Fibroblast of lung (primary cell): ENCODE measurements around the gene MLC1.

ENCODE experiments used
- EZH2 ChIP-seq: IDR thresholded peaks from 2 replicates; pipeline ENCODE4 v1.5.1; 2012; ENCODE audit warnings: low read length, control low read depth, mild to moderate bottlenecking; ENCODE audit errors: missing control alignments
- TF ChIP-seq, protein P1 (sequence below), 2 donors: IDR thresholded peaks in 1 of 2; conservative IDR thresholded peaks in 1 of 2; 1 replicate in 1 of 2; 2 replicates in 1 of 2; pipeline ENCODE4 v1.5.1; 2011 to 2012; ENCODE audit warnings: low read length in 2 of 2, control low read depth in 1 of 2, inconsistent platforms in 1 of 2, low read depth in 1 of 2, mild to moderate bottlenecking in 1 of 2

- TF ChIP-seq, protein P1, sequence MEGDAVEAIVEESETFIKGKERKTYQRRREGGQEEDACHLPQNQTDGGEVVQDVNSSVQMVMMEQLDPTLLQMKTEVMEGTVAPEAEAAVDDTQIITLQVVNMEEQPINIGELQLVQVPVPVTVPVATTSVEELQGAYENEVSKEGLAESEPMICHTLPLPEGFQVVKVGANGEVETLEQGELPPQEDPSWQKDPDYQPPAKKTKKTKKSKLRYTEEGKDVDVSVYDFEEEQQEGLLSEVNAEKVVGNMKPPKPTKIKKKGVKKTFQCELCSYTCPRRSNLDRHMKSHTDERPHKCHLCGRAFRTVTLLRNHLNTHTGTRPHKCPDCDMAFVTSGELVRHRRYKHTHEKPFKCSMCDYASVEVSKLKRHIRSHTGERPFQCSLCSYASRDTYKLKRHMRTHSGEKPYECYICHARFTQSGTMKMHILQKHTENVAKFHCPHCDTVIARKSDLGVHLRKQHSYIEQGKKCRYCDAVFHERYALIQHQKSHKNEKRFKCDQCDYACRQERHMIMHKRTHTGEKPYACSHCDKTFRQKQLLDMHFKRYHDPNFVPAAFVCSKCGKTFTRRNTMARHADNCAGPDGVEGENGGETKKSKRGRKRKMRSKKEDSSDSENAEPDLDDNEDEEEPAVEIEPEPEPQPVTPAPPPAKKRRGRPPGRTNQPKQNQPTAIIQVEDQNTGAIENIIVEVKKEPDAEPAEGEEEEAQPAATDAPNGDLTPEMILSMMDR (conservative IDR thresholded peaks at IDR 0.05 in 1 of 2, IDR thresholded peaks at IDR 0.05 in 1 of 2; ENCODE audit: low read depth in 1 of 2, low read length in 2 of 2): no peak
- no peak for TF ChIP-seq EZH2
Measured at GRCh38 chr22:50053861-50054260, 31.4 kb downstream of the MLC1 start.
